ENCODE measurements around the gene MED27.

MED27 gene

DNA sequence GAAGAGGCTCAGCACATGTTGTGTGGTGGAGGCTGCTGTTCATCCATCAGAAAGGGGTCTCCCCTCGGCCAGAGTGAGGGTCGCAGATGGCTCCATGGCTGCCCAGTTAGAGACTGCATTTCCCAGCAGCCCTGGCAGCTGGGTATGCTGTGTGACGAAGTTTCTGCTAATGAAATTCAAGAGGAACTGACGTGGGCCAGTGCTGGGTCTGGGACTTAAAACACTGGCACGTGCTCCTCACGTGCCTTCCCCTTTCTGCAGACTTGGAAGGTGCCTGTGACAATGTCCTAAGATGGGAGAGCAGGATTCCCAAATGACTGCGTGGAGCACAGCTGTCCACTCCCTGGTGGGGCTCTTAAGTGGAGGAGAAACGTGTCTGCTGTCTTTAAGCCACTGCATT, 225.3 kb downstream of the MED27 start:
- no peak for DNase-seq (ENCODE audit: low spot score)

- no peak for DNase-seq (ENCODE audit: low spot score)
Observed at GRCh38 chr9:131853434-131853833, 226.2 kb downstream of the MED27 start.

- DNase-seq (ENCODE audit: low spot score) = no peak
Observed at GRCh38 chr9:131851414-131851813, 228.3 kb downstream of the MED27 start.

DNA sequence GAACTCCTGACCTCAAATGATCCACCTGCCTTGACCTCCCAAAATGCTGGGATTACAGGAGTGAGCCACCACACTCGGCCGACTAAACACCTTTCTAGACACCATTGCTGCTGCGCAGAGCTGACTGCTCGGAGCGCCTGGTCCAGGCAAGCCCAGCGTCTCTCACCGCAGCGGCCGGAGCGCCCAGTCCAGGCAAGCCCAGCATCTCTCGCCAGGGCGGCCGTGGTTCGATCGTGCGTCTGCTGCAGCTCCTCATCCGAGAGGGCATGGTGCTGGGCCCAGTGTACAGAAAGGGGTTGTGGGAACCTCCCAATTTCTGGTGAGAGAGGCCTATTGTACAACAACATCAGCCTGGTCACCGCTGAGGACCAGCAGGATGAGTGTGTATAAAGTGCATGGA, 230.3 kb downstream of the MED27 start:
- no peak for DNase-seq (ENCODE audit: low spot score)

- no peak for DNase-seq (ENCODE audit: low spot score)
Observed at GRCh38 chr9:131848570-131849160, 231.0 kb downstream of the MED27 start.

GRCh38 chr9:131847665-131848354, 231.9 kb downstream of the MED27 start:
- no peak for DNase-seq (ENCODE audit: low spot score)

DNA sequence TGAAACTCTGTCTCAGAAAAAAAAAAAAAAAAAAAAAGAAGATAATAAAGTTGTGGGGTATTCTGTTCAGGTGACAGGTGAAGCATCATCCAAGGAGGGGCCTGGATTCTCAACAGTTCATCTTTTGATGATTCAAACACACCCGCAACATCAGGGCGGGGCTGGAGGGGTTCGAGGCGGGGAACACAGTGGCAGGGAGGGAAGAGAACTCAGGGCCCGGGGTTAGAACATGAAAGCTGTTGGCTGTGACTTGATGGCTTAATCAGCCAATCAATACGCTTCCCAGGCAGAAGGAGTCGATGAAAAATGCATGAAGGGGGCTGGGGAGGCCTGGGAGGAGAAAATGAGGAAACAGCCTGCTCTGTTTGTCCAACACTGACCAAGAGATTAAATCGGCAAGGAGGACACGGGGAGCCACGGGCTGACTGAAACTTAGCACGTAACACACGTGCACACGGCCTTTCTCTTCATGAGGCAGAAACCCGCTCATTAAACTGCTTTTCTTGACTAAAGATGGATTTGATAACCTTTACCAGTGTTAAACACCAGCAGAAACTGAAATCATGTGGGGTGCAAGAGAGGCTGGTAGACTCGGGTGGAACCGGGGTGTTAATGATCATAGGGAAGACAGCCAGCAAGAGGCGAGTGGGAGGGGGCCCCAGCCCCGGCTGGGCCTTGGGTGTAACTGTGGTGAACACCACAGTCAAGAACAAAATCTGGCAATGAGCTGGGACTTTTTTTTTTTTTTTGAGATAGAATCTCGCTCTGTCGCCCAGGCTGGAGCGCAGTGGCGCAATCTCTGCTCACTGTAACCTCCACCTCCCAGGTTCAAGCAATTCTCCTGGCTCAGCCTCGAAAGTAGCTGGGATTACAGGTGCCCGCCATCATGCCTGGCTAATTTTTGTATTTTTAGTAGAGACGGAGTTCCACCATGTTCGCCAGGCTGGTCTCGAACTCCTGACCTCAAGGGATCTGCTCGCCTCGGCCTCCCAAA, 234.1 kb downstream of the MED27 start:
- DNase-seq (ENCODE audit: low spot score) = no peak

DNA sequence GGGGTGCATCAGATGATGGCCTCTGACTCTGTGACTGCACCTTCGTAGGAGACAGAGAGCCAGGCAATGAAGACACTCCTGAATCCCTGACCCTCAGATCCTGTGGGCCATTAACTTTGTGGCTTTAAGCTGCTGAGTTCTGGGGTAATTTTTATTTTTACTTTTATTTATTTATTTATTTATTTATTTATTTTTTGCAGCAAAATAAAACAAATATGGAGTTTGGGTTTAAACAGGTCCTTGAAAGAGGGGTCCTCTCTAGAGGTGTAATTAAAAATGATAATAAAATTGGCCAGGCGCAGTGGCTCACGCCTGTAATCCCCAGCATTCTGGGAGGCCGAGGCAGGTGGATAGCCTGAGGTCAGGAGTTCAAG, 234.9 kb downstream of the MED27 start:
- no peak for DNase-seq (ENCODE audit: low spot score)

- no peak for DNase-seq (ENCODE audit: low spot score)
Observed at GRCh38 chr9:131843989-131844744, 235.5 kb downstream of the MED27 start.

DNA sequence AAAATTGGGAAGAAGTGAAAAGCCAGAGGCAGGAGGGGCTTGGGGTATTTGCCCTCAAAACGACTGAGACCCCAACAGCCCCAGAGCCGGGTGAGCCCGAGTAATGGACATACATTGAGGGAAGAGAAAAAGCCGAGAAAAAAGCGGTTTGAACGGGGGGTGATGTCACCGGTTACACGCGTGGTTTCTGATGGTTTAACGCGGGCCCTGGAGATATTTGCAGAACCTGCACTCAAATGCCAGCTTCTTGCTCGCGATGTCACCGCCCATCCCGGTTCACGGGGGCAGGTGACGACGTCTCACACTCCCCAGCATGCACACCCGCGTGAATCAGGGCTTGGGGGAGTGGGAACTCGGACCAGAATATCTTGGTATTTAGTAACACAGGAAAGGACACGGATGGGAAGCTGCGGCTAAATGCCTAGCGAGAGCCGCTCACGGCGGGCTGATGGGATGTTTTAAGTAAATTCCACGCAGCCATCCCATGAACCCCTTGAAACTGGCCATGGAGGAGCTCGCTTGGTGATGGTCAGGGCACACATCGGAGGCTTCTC, 237.8 kb downstream of the MED27 start:
- DNase-seq (ENCODE audit: low spot score) = no peak

DNA sequence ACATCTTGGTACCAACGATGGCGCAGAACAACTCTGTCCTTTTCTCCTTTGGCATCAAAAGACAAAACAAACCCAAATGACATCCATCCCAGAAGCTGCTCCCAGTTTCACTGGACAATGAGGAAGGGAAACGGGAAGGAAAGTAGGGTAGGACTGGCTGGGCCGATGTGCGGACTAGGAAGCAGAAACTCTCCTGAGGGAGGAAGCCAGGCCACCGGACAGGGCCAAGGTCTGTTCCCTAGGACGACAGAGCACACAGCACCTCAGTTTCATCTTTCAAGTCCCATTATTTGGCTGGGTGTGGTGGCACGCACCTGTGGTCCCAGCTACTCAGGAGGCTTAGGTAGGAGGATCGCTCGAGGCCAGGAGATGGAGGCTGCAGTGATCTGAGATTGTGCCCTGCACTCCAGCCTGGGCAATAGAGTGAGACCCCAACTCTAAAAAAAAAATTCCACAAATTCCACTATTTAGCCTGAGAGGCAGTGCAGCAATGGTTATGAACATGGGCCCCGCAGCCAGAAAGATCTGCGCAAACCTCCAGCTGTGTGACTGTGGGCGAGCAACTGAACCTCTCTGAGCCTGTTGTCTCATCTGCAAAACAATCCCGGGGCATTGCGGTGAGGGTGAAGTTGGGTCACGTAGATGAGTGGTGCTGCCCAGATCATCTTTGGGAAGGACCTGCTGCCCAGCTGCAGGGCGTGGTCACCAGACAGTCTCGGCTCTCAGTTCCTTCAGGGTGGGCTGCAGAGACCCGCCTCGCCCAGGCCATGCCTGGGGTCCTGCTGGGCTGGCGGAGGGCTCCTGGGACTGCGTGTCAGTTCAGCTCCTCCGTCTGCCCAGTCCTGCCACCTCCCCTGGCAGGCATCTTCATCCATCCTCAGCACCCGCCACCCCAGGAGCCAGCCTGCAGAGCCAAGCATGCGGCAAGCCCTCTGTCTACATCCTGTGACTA, 238.6 kb downstream of the MED27 start:
- no peak for DNase-seq (ENCODE audit: low spot score)

DNA sequence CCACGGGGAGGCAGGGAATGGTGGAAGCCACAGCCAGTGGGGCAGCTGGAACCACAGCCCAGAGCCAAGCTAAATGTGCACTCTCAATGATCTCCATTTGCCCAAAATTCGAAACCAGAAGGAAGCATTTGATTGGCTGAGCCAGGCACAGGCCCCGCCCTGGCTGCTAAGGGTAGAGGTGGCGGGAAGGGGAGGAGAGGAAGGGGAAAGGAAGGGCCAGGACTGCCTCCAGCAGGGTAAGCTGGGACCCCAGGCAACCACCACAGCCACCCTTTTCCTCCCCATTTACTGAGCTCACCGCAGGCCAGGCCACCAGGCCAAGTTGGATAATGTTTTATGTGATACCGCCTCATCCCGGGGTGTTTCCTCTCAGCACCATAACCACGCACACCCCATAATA, 239.4 kb downstream of the MED27 start:
- DNase-seq (ENCODE audit: low spot score) = no peak

DNA sequence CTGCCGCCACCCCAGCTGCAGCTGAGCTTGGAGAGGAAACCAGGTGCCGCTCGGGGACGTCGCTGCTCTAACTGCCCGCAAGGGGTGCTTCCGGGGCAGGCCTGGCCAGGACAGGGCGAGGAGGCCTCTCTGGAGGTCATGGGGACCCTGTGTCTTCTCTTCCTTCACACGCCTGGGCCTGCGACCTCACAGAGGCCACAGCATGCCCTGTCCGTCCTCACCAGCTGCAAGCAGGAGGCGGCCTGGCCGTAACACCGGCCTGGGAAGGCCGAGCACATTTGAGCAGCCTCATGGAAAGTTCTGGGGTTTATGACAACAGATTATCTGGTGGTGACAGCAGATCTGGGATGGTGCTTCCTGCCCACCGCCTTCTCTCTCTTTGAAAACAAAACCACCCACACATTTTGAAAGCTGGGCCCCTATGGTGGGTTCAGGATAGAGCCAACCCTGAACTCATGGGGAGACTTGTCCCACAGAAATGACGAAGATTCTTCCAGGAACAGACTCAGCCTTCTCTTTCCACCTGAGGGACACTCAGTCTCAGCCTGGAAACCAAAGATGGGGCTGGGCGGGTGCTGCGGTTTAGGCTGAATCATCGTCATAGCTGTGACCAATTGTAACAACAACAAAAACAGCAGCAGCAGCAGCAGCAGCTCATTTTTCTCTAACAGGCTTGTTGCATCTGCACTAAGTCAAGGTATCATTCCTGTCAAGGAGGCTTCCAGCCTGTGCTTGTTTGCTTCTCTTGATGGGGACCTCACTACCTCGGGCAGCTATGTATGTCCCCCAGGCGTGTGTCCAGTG, 240.2 kb downstream of the MED27 start:
- DNase-seq (ENCODE audit: low spot score) = peak; percentile 67

GRCh38 chr9:131838530-131839280, 241.0 kb downstream of the MED27 start:
- DNase-seq (ENCODE audit: low spot score) = no peak

- DNase-seq (ENCODE audit: low spot score) = no peak
Observed at GRCh38 chr9:131837836-131838235, 241.8 kb downstream of the MED27 start.

DNA sequence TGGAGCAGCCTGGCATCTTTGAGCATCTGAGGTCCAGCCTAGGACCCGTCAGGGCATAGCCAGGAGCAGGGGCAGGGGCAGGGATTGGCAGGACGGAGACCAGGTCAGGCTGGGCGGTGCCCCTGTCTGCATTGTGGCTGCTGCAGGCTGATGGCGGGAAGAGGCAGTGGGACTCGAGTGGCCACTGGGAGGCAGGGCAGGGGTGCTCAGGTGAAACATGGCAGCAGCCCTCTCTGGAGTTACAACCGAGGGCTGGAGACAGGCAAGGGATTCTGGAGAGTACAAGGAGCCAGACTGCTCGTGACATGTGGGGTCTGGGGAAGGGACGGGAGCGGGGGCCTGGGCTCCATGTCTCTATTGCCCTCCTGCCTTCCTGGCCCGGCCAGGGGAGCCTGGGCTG, 242.4 kb downstream of the MED27 start:
- no peak for DNase-seq (ENCODE audit: low spot score)

- no peak for DNase-seq (ENCODE audit: low spot score)
Observed at GRCh38 chr9:131836607-131837315, 242.9 kb downstream of the MED27 start.

- no peak for DNase-seq (ENCODE audit: low spot score)
Observed at GRCh38 chr9:131836021-131836420, 243.6 kb downstream of the MED27 start.

Data from RKO (cell line).